Caco-2 (cell line): ENCODE data around the gene OSBPL2. TPM values are rescaled to one million over a fixed set of nuclear protein-coding genes. Genes with fewer than 3 reads are reported as not detected.

Source experiments
- BruUV-seq: library from RNA; stranded (reverse); fragments of 400-500 nt; replicated peaks from 2 replicates; lab custom pipeline; 2021; lab: Mats Ljungman, UMichigan
- CTCF ChIA-PET: fragments of 300-600 bp; sonication (Branson Sonifier 250); formaldehyde crosslinking; loops from one replicate; lab custom pipeline; 2022; ENCODE audit warnings: antibody characterized with exemption; lab: Charles Lee
- POLR2A ChIA-PET: fragments of 300-600 bp; sonication (Branson Sonifier 250); formaldehyde crosslinking; loops from one replicate; lab custom pipeline; 2022; ENCODE audit warnings: antibody characterized with exemption; lab: Charles Lee
- DNase-seq, 2 experiments: peaks; one replicate each; pipeline versions ENCODE4 v3.0.0 to v3.0.0-alpha.2; 2020 to 2022
- H3K27me3 ChIP-seq: replicated peaks from 2 replicates; pipeline ENCODE4 v1.6.0; 2011; ENCODE audit warnings: low read length; ENCODE audit not compliant: control insufficient read depth, insufficient read depth
- H3K36me3 ChIP-seq: 2 replicates; pipeline ENCODE4 v1.5.1; 2011; ENCODE audit warnings: low read length; ENCODE audit not compliant: control insufficient read depth, insufficient read depth
- H3K4me1 ChIP-seq: fragments of 250-450 bp; sonication (Bioruptor Pico); 2 replicates; pipeline ENCODE4 v1.5.1; 2020; ENCODE audit warnings: mild to moderate bottlenecking
- H3K4me3 ChIP-seq: 2 replicates; pipeline ENCODE4 v1.5.1; 2011; ENCODE audit warnings: low read depth, mild to moderate bottlenecking, control low read depth, low read length
- H3K9me3 ChIP-seq: fragments of 250-450 bp; sonication (Bioruptor Pico); 2 replicates; pipeline ENCODE4 v1.5.1; 2020; ENCODE audit warnings: mild to moderate bottlenecking, moderate library complexity
- H3K27ac Mint-ChIP-seq: one replicate; pipeline ENCODE4 v1.8.0; 2022; ENCODE audit warnings: mixed read lengths; ENCODE audit not compliant: unreplicated experiment
- H3K27me3 Mint-ChIP-seq: one replicate; pipeline ENCODE4 v1.8.0; 2022; ENCODE audit warnings: mixed read lengths; ENCODE audit not compliant: insufficient read depth, unreplicated experiment
- H3K36me3 Mint-ChIP-seq: one replicate; pipeline ENCODE4 v1.8.0; 2022; ENCODE audit warnings: mild to moderate bottlenecking, mixed read lengths; ENCODE audit not compliant: insufficient read depth, unreplicated experiment
- H3K4me1 Mint-ChIP-seq: one replicate; pipeline ENCODE4 v1.8.0; 2022; ENCODE audit warnings: low read depth, mixed read lengths; ENCODE audit not compliant: unreplicated experiment
- H3K4me3 Mint-ChIP-seq: one replicate; pipeline ENCODE4 v1.8.0; 2022; ENCODE audit warnings: mild to moderate bottlenecking, moderate library complexity, mixed read lengths; ENCODE audit not compliant: unreplicated experiment
- H3K9me3 Mint-ChIP-seq: one replicate; pipeline ENCODE4 v1.8.0; 2022; ENCODE audit warnings: mixed read lengths; ENCODE audit not compliant: unreplicated experiment
- intact Hi-C: fragments of 100-400 bp; cut with micrococcal nuclease; formaldehyde crosslinking; loops from one replicate; pipeline ENCODE4 v1.10.0; 2022; ENCODE audit not compliant: unreplicated experiment
- total RNA-seq: library from RNA; stranded (reverse); gene quantifications from 2 replicates; pipeline ENCODE4 v1.2.3, GENCODE V29; 2022
- TF ChIP-seq, protein P1 (sequence below), 2 experiments: fragments of 200-600 bp in 1 of 2; IDR thresholded peaks; 1 replicate in 1 of 2; 2 replicates in 1 of 2; pipeline versions ENCODE4 v1.5.1 to v1.8.0; 2011 to 2022; ENCODE audit warnings: antibody characterized with exemption in 1 of 2, control low read depth in 1 of 2, inconsistent platforms in 1 of 2, low read depth in 1 of 2, low read length in 1 of 2, mild to moderate bottlenecking in 1 of 2, moderate library complexity in 1 of 2; ENCODE audit not compliant: insufficient read depth in 1 of 2, severe bottlenecking in 1 of 2, unreplicated experiment in 1 of 2

The OSBPL2 gene
- total RNA-seq, 1 experiment from 2014 or later: 132 TPM

DNA sequence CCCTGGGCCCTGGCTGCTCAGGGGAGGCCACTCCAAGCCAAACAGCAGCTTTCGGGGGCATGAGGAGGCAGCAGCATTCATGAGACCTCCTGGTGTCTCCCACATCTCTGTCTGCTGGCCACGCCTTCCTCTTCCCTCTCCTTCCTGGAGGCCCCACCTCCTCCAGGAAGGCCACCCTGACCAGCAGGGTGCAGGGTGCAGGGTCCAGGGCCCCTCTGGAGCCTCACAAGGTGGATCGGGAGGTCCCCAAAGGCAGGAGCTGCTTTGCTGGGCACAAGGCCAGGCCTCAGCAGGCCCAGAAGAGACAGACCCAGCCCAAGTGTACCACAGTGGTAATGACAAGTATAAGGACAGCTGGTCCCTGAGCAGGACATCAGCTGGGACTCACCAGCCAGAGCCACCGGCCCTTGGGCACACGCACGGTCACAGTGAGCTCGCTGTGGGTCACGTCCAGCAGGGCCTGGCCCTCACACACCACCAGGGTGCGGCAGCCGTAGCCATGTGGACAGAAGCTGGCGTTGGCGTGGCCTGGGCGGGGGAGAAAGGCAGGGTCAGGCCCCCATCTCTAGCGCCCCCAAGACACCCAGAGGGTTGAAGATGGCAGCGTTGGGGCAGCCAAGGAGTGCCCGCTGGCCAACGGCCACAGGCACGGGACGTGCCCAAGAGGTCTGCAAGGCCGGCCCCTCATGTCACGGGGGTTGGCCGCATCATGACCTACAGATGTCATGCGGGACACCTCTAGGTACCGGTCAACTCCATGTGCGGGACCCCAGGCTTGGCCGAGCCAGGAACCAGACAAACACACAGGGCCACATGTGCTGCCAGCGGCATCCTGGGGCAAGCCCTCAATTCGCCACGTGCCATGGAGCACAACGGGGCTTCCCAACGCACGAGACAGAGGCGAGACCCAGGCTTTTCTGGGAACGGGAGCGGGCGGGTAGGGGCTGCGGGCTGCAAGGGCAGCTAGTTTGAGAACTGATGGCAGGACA is 91.4 kb downstream of the OSBPL2 start:
- Mint-ChIP-seq H3K9me3 (no peaks in the 10 kb centered on the region), H3K27ac (peak overlapping the region; percentile 63), H3K4me1 (no peaks in the 10 kb centered on the region), H3K27me3 (no peaks in the 10 kb centered on the region), H3K36me3 (peaks cover 100% of the 10 kb centered on the region), H3K4me3 (no peak overlapping the region)
- ChIA-PET CTCF (interaction anchor here (0.6 to 1.6 kb wide), 4 partner anchors 18 to 123 kb away, joined by 3 to 6 read pairs (median 4); no protein-coding TSS in a partner anchor), POLR2A (interaction anchor here (0.6 kb wide), 1 partner anchor 57 kb away, joined by 4 read pairs; the partner anchor contains the start of gene RPS21)
- peaks cover 39% of the 10 kb centered on the region for H3K36me3 ChIP-seq
- no peaks in the 10 kb centered on the region for H3K4me1 ChIP-seq
- TF ChIP-seq, protein P1, sequence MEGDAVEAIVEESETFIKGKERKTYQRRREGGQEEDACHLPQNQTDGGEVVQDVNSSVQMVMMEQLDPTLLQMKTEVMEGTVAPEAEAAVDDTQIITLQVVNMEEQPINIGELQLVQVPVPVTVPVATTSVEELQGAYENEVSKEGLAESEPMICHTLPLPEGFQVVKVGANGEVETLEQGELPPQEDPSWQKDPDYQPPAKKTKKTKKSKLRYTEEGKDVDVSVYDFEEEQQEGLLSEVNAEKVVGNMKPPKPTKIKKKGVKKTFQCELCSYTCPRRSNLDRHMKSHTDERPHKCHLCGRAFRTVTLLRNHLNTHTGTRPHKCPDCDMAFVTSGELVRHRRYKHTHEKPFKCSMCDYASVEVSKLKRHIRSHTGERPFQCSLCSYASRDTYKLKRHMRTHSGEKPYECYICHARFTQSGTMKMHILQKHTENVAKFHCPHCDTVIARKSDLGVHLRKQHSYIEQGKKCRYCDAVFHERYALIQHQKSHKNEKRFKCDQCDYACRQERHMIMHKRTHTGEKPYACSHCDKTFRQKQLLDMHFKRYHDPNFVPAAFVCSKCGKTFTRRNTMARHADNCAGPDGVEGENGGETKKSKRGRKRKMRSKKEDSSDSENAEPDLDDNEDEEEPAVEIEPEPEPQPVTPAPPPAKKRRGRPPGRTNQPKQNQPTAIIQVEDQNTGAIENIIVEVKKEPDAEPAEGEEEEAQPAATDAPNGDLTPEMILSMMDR (IDR thresholded peaks at IDR 0.05; ENCODE audit: insufficient read depth in 1 of 2, low read depth in 1 of 2, low read length in 1 of 2, severe bottlenecking in 1 of 2, unreplicated experiment in 1 of 2): no peak
- DNase-seq: no peak
- BruUV-seq: no TSS peak
- no peak overlapping the region for H3K4me3 ChIP-seq
- intact Hi-C loops: no loop called here
- H3K27me3 ChIP-seq: no peaks in the 10 kb centered on the region
- no peaks in the 10 kb centered on the region for H3K9me3 ChIP-seq

DNA sequence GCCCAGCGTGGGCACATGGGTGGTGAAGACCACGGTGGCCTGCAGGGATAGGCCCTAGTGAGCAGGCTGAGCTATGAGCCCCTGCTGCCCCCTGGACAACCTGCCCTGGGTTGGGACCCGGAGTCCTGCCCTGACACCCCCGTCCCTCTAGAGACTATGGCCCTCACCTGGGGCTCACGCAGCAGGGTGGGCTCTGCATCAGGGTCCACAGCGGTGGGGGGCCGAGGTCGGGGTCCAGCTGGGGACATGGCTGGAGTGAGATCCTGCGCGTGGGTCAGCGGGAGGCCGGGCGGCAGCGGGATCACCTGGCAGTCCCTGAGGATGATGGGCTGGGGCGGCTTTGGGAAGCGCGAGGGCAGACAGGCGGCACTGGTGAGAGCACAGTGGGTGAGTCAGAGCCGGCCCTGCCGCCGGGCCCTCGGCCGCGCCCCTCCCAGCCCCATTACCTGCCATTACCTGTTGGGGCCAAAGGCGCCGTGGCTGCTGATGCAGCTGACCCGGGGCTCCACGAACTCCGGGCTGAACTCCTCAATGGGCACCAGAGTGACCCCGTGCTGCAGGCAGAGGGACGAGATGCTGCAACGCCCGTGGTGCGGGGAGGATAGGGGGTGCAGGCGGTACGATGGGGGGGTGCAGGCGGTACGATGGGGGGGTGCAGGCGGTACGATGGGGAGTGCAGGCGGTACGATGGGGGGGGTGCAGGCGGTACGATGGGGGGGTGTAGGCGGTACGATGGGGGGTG is 92.4 kb downstream of the OSBPL2 start:
- TF ChIP-seq, protein P1 (IDR thresholded peaks at IDR 0.05; ENCODE audit: insufficient read depth in 1 of 2, low read depth in 1 of 2, low read length in 1 of 2, severe bottlenecking in 1 of 2, unreplicated experiment in 1 of 2): no peak

GRCh38 chr20:62331347-62331746 is 93.0 kb downstream of the OSBPL2 start:
- Mint-ChIP-seq H3K36me3 (peaks cover 100% of the 10 kb centered on the region), H3K4me1 (no peaks in the 10 kb centered on the region), H3K4me3 (no peak overlapping the region), H3K27ac (peak overlapping the region; percentile 63), H3K27me3 (no peaks in the 10 kb centered on the region), H3K9me3 (no peaks in the 10 kb centered on the region)
- Histone ChIP-seq H3K4me3 (no peak overlapping the region), H3K4me1 (no peaks in the 10 kb centered on the region), H3K27me3 (no peaks in the 10 kb centered on the region), H3K9me3 (no peaks in the 10 kb centered on the region), H3K36me3 (peaks cover 37% of the 10 kb centered on the region)
- ChIA-PET POLR2A (no interaction called here), CTCF (interaction anchor here (0.9 kb wide), 1 partner anchor 35 kb away, joined by 3 read pairs; no protein-coding TSS in a partner anchor)
- no TSS peak for BruUV-seq
- intact Hi-C loops: no loop called here
- TF ChIP-seq, protein P1 (IDR thresholded peaks at IDR 0.05; ENCODE audit: insufficient read depth in 1 of 2, low read depth in 1 of 2, low read length in 1 of 2, severe bottlenecking in 1 of 2, unreplicated experiment in 1 of 2): no peak
- no peak for DNase-seq

More for the DNA sequence above, 92.4 kb downstream of the OSBPL2 start:
- DNase-seq: no peak
- Mint-ChIP-seq H3K27me3 (no peaks in the 10 kb centered on the region), H3K4me1 (no peaks in the 10 kb centered on the region), H3K27ac (peak overlapping the region; percentile 63), H3K36me3 (peaks cover 100% of the 10 kb centered on the region), H3K4me3 (no peak overlapping the region), H3K9me3 (no peaks in the 10 kb centered on the region)
- POLR2A ChIA-PET: no interaction called here
- Histone ChIP-seq H3K36me3 (peaks cover 35% of the 10 kb centered on the region), H3K4me1 (no peaks in the 10 kb centered on the region), H3K27me3 (no peaks in the 10 kb centered on the region), H3K9me3 (no peaks in the 10 kb centered on the region), H3K4me3 (no peak overlapping the region)
- intact Hi-C loops: no loop called here
- no TSS peak for BruUV-seq
- CTCF ChIA-PET: interaction anchor here (0.5 to 1.4 kb wide), 3 partner anchors 52 to 464 kb away, joined by 3 to 6 read pairs (median 5); no protein-coding TSS in a partner anchor
